Lower leg skin (tissue), 3 donors: Measurements from ENCODE around the gene PPCDC.

Experiments used
- POLR2A ChIP-seq, 2 donors: fragments of 450-650 bp; IDR thresholded peaks; one replicate each; pipeline ENCODE4 v1.6.1; 2016 to 2017; ENCODE audit warnings: antibody characterized with exemption in 2 of 2, mild to moderate bottlenecking in 1 of 2, moderate library complexity in 1 of 2
- TF ChIP-seq, protein P1 (sequence below), 3 donors: fragments of 450-650 bp; IDR thresholded peaks; one replicate each; pipeline ENCODE4 v1.5.1; 2016; ENCODE audit warnings: antibody characterized with exemption in 3 of 3, mild to moderate bottlenecking in 3 of 3, moderate library complexity in 2 of 3

GRCh38 chr15:75049392-75049791 lies 26.0 kb downstream of the PPCDC start:
- TF ChIP-seq POLR2A (IDR thresholded peaks at IDR 0.05) = no peak
- TF ChIP-seq, protein P1, sequence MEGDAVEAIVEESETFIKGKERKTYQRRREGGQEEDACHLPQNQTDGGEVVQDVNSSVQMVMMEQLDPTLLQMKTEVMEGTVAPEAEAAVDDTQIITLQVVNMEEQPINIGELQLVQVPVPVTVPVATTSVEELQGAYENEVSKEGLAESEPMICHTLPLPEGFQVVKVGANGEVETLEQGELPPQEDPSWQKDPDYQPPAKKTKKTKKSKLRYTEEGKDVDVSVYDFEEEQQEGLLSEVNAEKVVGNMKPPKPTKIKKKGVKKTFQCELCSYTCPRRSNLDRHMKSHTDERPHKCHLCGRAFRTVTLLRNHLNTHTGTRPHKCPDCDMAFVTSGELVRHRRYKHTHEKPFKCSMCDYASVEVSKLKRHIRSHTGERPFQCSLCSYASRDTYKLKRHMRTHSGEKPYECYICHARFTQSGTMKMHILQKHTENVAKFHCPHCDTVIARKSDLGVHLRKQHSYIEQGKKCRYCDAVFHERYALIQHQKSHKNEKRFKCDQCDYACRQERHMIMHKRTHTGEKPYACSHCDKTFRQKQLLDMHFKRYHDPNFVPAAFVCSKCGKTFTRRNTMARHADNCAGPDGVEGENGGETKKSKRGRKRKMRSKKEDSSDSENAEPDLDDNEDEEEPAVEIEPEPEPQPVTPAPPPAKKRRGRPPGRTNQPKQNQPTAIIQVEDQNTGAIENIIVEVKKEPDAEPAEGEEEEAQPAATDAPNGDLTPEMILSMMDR (IDR thresholded peaks at IDR 0.05) = no peak
